Mesenchymal stem cell (in vitro differentiated cells and primary cell): ENCODE measurements around the gene BAAT.

Experiments used
- DNase-seq: peaks from one replicate; pipeline ENCODE4 v3.0.0-alpha.2; 2013
- H2AFZ ChIP-seq: one replicate; pipeline ENCODE4 v1.6.1; 2013; ENCODE audit warnings: low read depth, mild to moderate bottlenecking, control low read depth, inconsistent platforms, low read length, moderate library complexity
- H2AK5ac ChIP-seq: 2 replicates; pipeline ENCODE4 v1.6.1; 2013; ENCODE audit warnings: low read length, moderate library complexity, mild to moderate bottlenecking, inconsistent platforms; ENCODE audit not compliant: severe bottlenecking
- H2BK120ac ChIP-seq: one replicate; pipeline ENCODE4 v1.6.1; 2013; ENCODE audit warnings: low read depth, mild to moderate bottlenecking, inconsistent platforms, low read length, moderate library complexity
- H2BK12ac ChIP-seq, 2 experiments: one replicate each; pipeline ENCODE4 v1.6.1; 2013; ENCODE audit warnings: inconsistent platforms in 2 of 2, low read length in 2 of 2, mild to moderate bottlenecking in 2 of 2, moderate library complexity in 2 of 2, control low read depth in 1 of 2
- H2BK15ac ChIP-seq: one replicate; pipeline ENCODE4 v1.6.1; 2013; ENCODE audit warnings: mild to moderate bottlenecking, low read depth, inconsistent platforms; ENCODE audit not compliant: poor library complexity, severe bottlenecking
- H2BK5ac ChIP-seq: 2 replicates; pipeline ENCODE4 v1.6.1; 2013; ENCODE audit warnings: low read depth, mild to moderate bottlenecking, low read length, control low read depth, inconsistent platforms; ENCODE audit not compliant: poor library complexity, severe bottlenecking
- H3K14ac ChIP-seq, 2 experiments: one replicate each; pipeline ENCODE4 v1.6.1; 2013; ENCODE audit warnings: inconsistent platforms in 2 of 2, low read length in 2 of 2, control low read depth in 1 of 2, mild to moderate bottlenecking in 1 of 2, moderate library complexity in 1 of 2
- H3K18ac ChIP-seq, 2 experiments: one replicate each; pipeline ENCODE4 v1.6.1; 2013; ENCODE audit warnings: inconsistent platforms in 2 of 2, low read length in 2 of 2, control low read depth in 1 of 2, low read depth in 1 of 2, mild to moderate bottlenecking in 1 of 2
- H3K23ac ChIP-seq, 2 experiments: one replicate each; pipeline ENCODE4 v1.6.1; 2013; ENCODE audit warnings: inconsistent platforms in 2 of 2, low read length in 2 of 2, mild to moderate bottlenecking in 2 of 2, moderate library complexity in 2 of 2, control low read depth in 1 of 2
- H3K27ac ChIP-seq: 2 replicates; pipeline ENCODE4 v1.5.1; 2013; ENCODE audit warnings: mild to moderate bottlenecking, moderate library complexity, low read length, control low read depth, inconsistent platforms; ENCODE audit not compliant: poor library complexity, severe bottlenecking
- H3K27me3 ChIP-seq, 2 experiments: 2 replicates each; pipeline versions ENCODE4 v1.6.1 to v1.7.0; 2013; ENCODE audit warnings: low read length in 2 of 2, mild to moderate bottlenecking in 2 of 2, moderate library complexity in 2 of 2, control low read depth in 1 of 2, inconsistent platforms in 1 of 2; ENCODE audit not compliant: control insufficient read depth in 1 of 2, insufficient read depth in 1 of 2
- H3K36me3 ChIP-seq, 2 experiments: 2 replicates each; pipeline versions ENCODE4 v1.6.1 to v1.7.0; 2013; ENCODE audit warnings: low read length in 2 of 2, control low read depth in 1 of 2, inconsistent platforms in 1 of 2, low read depth in 1 of 2, mild to moderate bottlenecking in 1 of 2; ENCODE audit not compliant: insufficient read depth in 2 of 2, control insufficient read depth in 1 of 2
- H3K4ac ChIP-seq, 2 experiments: one replicate each; pipeline ENCODE4 v1.6.1; 2013; ENCODE audit warnings: inconsistent platforms in 2 of 2, low read length in 2 of 2, mild to moderate bottlenecking in 2 of 2, moderate library complexity in 2 of 2, control low read depth in 1 of 2, low read depth in 1 of 2
- H3K4me1 ChIP-seq: 2 replicates; pipeline ENCODE4 v1.6.1; 2013; ENCODE audit warnings: low read depth, low read length, control low read depth; ENCODE audit not compliant: control insufficient read depth, insufficient read depth
- H3K4me2 ChIP-seq: 2 replicates; pipeline ENCODE4 v1.6.1; 2013; ENCODE audit warnings: low read length, mild to moderate bottlenecking, inconsistent platforms; ENCODE audit not compliant: poor library complexity, severe bottlenecking
- H3K4me3 ChIP-seq, 2 experiments: 2 replicates each; pipeline versions ENCODE4 v1.5.1 to v1.7.0; 2013; ENCODE audit warnings: low read length in 2 of 2, mild to moderate bottlenecking in 2 of 2, control low read depth in 1 of 2, low read depth in 1 of 2; ENCODE audit not compliant: insufficient read depth in 1 of 2
- H3K79me1 ChIP-seq: replicated peaks from 2 replicates; pipeline ENCODE4 v1.6.1; 2013; ENCODE audit warnings: mild to moderate bottlenecking, control low read depth, low read length, inconsistent platforms; ENCODE audit not compliant: poor library complexity, severe bottlenecking
- H3K9ac ChIP-seq: 2 replicates; pipeline ENCODE4 v1.7.0; 2013; ENCODE audit warnings: mild to moderate bottlenecking, low read length, moderate library complexity
- H3K9me3 ChIP-seq: 2 replicates; pipeline ENCODE4 v1.7.0; 2013; ENCODE audit warnings: mild to moderate bottlenecking, low read length; ENCODE audit not compliant: control insufficient read depth
- H4K8ac ChIP-seq: one replicate; pipeline ENCODE4 v1.6.1; 2013; ENCODE audit warnings: inconsistent platforms, mild to moderate bottlenecking, low read length, moderate library complexity
- H4K91ac ChIP-seq: one replicate; pipeline ENCODE4 v1.6.1; 2013; ENCODE audit warnings: mild to moderate bottlenecking, low read length, inconsistent platforms
- WGBS: methylation state at CpG from one replicate; pipeline ENCODE4 v1.1.7; 2013; ENCODE audit warnings: mixed read lengths; 5-methylcytosine and 5-hydroxymethylcytosine counted together

Gene BAAT

DNA sequence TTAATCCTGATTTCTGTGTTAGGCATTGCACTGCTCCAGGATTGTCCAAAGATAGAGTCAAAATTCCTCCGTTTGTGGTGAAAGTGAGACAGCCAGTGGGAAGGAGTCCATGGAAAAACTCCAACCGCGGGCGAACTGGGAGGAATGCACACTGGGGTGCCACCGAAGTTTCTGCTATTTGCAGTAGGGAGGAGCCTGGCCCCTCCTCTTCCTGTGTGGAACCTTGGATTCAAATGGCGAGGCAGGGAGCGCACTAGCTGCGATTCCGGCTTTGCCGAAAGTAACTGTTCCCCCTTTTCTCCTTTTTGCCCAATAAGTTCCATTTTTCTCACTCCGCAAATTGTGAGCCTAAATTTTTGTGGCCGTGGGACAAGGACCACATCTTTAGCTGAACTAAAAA, 9.3 kb downstream of the BAAT start:
- Histone ChIP-seq H2BK15ac (no peak overlapping the region), H4K8ac (no peak overlapping the region)
- 90% methylated on average over 12 of the region's 12 CpGs for WGBS

GRCh38 chr9:101372327-101373118, 12.3 kb downstream of the BAAT start:
- H3K4me3 ChIP-seq: no peak overlapping the region
- H2AFZ ChIP-seq: no peak overlapping the region
- H2AK5ac ChIP-seq: no peak overlapping the region
- no peaks in the 10 kb centered on the region for H3K9me3 ChIP-seq
- no peak overlapping the region for H2BK5ac ChIP-seq
- peaks cover 3% of the 10 kb centered on the region for H3K4me1 ChIP-seq
- no peaks in the 10 kb centered on the region for H3K27me3 ChIP-seq
- no peak overlapping the region for H3K4ac ChIP-seq
- no peak overlapping the region for H2BK120ac ChIP-seq
- WGBS: 88% methylated on average over 2 of the region's 2 CpGs
- H3K9ac ChIP-seq: no peak overlapping the region
- no peak overlapping the region for H3K23ac ChIP-seq
- no peak overlapping the region for H2BK12ac ChIP-seq
- H3K14ac ChIP-seq: no peak overlapping the region
- H3K4me2 ChIP-seq: no peak overlapping the region
- no peak for DNase-seq
- peaks cover 1% of the 10 kb centered on the region for H3K79me1 ChIP-seq
- no peak overlapping the region for H4K91ac ChIP-seq
- no peak overlapping the region for H2BK15ac ChIP-seq
- no peak overlapping the region for H4K8ac ChIP-seq
- no peak overlapping the region for H3K27ac ChIP-seq
- no peaks in the 10 kb centered on the region for H3K36me3 ChIP-seq
- no peak overlapping the region for H3K18ac ChIP-seq

More for the DNA sequence above, 9.3 kb downstream of the BAAT start:
- no peak overlapping the region for H3K18ac ChIP-seq
- no peak overlapping the region for H2AFZ ChIP-seq
- no peak overlapping the region for H3K4me2 ChIP-seq
- no peak overlapping the region for H4K91ac ChIP-seq
- H3K4me1 ChIP-seq: peaks cover 3% of the 10 kb centered on the region
- H3K27me3 ChIP-seq: no peaks in the 10 kb centered on the region
- H3K79me1 ChIP-seq: peaks cover 1% of the 10 kb centered on the region
- H3K27ac ChIP-seq: no peak overlapping the region
- H3K36me3 ChIP-seq: no peaks in the 10 kb centered on the region
- H3K4me3 ChIP-seq: no peak overlapping the region
- H2BK120ac ChIP-seq: no peak overlapping the region
- DNase-seq: no peak
- no peak overlapping the region for H3K14ac ChIP-seq
- H3K23ac ChIP-seq: no peak overlapping the region
- H3K9me3 ChIP-seq: no peaks in the 10 kb centered on the region
- H3K9ac ChIP-seq: peak overlapping the region; percentile 15
- no peak overlapping the region for H2BK5ac ChIP-seq
- no peak overlapping the region for H3K4ac ChIP-seq
- no peak overlapping the region for H2BK12ac ChIP-seq
- no peak overlapping the region for H2AK5ac ChIP-seq

- Histone ChIP-seq H3K23ac (no peak overlapping the region), H3K14ac (no peak overlapping the region), H3K4me1 (peaks cover 3% of the 10 kb centered on the region), H3K9ac (no peak overlapping the region), H3K27me3 (no peaks in the 10 kb centered on the region), H2BK12ac (no peak overlapping the region), H2BK5ac (no peak overlapping the region), H3K27ac (no peak overlapping the region), H2AFZ (no peak overlapping the region), H2BK15ac (no peak overlapping the region), H2BK120ac (no peak overlapping the region), H3K36me3 (no peaks in the 10 kb centered on the region), H3K4me2 (no peak overlapping the region), H2AK5ac (no peak overlapping the region), H4K91ac (no peak overlapping the region), H3K9me3 (no peaks in the 10 kb centered on the region), H3K18ac (no peak overlapping the region), H3K4me3 (no peak overlapping the region), H4K8ac (no peak overlapping the region), H3K79me1 (peaks cover 1% of the 10 kb centered on the region), H3K4ac (no peak overlapping the region)
- no peak for DNase-seq
- 80% methylated on average over 1 of the region's 3 CpGs for whole genome bisulfite sequencing
Observed at GRCh38 chr9:101371813-101372212, 13.0 kb downstream of the BAAT start.

DNA sequence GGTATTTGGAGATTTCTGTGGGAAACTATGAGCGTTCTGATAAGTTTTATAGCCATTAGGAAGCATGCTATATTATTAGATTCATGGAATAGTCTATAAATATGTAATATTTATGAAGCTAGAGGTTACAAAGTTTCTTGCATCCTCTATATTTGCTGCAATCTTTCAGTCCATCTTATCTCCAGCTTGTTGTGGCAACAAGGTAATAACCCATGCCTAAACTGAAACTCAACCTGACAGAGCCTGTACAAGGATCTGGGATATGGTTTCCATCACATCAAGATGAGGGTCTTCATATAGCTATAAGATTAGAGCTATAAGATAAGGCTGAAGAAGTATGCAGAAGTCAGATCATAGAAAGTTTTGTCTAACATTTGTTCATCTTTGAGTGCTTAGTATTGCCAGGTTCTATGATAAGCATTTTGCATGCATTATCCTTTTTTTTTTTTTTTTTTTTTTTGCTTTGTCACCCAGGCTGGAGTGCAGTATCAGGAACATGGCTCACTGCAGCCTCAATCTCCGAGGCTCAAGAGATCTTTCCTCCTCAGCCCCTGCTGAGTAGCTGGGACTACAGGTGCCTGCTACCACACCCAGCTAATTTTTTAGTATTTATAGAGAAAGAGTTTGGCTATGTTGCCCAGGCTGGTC, 14.8 kb downstream of the BAAT start:
- Histone ChIP-seq H4K8ac (no peak overlapping the region), H4K91ac (no peak overlapping the region), H3K4ac (no peak overlapping the region), H2AK5ac (no peak overlapping the region), H2BK120ac (no peak overlapping the region), H3K79me1 (no peaks in the 10 kb centered on the region), H2BK12ac (no peak overlapping the region), H3K27ac (no peak overlapping the region), H2AFZ (no peak overlapping the region), H3K23ac (no peak overlapping the region), H3K14ac (no peak overlapping the region), H3K36me3 (no peaks in the 10 kb centered on the region), H3K18ac (no peak overlapping the region), H3K9ac (no peak overlapping the region), H3K4me3 (no peak overlapping the region), H3K27me3 (no peaks in the 10 kb centered on the region), H3K9me3 (no peaks in the 10 kb centered on the region), H3K4me2 (no peak overlapping the region), H2BK5ac (no peak overlapping the region), H3K4me1 (peaks cover 2% of the 10 kb centered on the region), H2BK15ac (no peak overlapping the region)
- no peak for DNase-seq
- no CpG with 5 or more reads among the region's 2 CpGs for WGBS
